DND-41 (cell line): ENCODE measurements around the gene F7.
"Not testable (repeated sequence)": the region's sequence is repeated elsewhere in the genome, so short reads cannot be mapped to it uniquely, and the experiment has no call there.

ENCODE experiments used
- ATAC-seq: fragments of 200-7000 bp; cut with Tn5 transposase; 3 replicates; pipeline ENCODE4 v1.9.1; 2021; ENCODE audit warnings: low read depth; ENCODE audit not compliant: insufficient read depth
- DNase-seq: peaks from one replicate; pipeline ENCODE4 v3.0.0-alpha.2; 2020
- H2AFZ ChIP-seq: 2 replicates; pipeline ENCODE4 v1.6.0; 2012; ENCODE audit warnings: low read depth, low read length
- H3K27ac ChIP-seq: 2 replicates; pipeline ENCODE4 v1.5.1; 2012; ENCODE audit warnings: low read length, inconsistent platforms
- H3K27me3 ChIP-seq: fragments of 200-600 bp; sonication (generic); 2 replicates; pipeline ENCODE4 v1.6.0; 2012; ENCODE audit warnings: low read length, mild to moderate bottlenecking, inconsistent platforms; ENCODE audit not compliant: insufficient read depth, poor library complexity
- H3K36me3 ChIP-seq: 2 replicates; pipeline ENCODE4 v1.5.1; 2012; ENCODE audit warnings: low read length, inconsistent platforms; ENCODE audit not compliant: insufficient read depth
- H3K4me1 ChIP-seq: 2 replicates; pipeline ENCODE4 v1.5.1; 2012; ENCODE audit warnings: mild to moderate bottlenecking, low read length; ENCODE audit not compliant: insufficient read depth
- H3K4me2 ChIP-seq: 2 replicates; pipeline ENCODE4 v1.6.0; 2012; ENCODE audit warnings: mild to moderate bottlenecking, moderate library complexity, low read length, inconsistent platforms; ENCODE audit not compliant: insufficient read depth
- H3K4me3 ChIP-seq, 2 experiments: fragments of 200-600 bp in 1 of 2; shearing (Covaris generic) in 1 of 2; 2 replicates each; pipeline ENCODE4 v1.5.1; 2012 to 2016; ENCODE audit warnings: inconsistent platforms in 2 of 2, low read length in 2 of 2, mild to moderate bottlenecking in 2 of 2, low read depth in 1 of 2, moderate library complexity in 1 of 2
- H3K79me2 ChIP-seq: 2 replicates; pipeline ENCODE4 v1.6.0; 2012; ENCODE audit warnings: low read length, inconsistent platforms; ENCODE audit not compliant: insufficient read depth
- H3K9ac ChIP-seq: 2 replicates; pipeline ENCODE4 v1.6.0; 2012; ENCODE audit warnings: low read depth, mild to moderate bottlenecking, inconsistent platforms, low read length, moderate library complexity
- H3K9me3 ChIP-seq: 2 replicates; pipeline ENCODE4 v1.5.1; 2012; ENCODE audit warnings: low read length, moderate library complexity, mild to moderate bottlenecking, inconsistent platforms; ENCODE audit not compliant: insufficient read depth, severe bottlenecking
- H4K20me1 ChIP-seq: 2 replicates; pipeline ENCODE4 v1.6.0; 2012; ENCODE audit warnings: low read length; ENCODE audit not compliant: insufficient read depth
- CTCF ChIP-seq: IDR thresholded peaks from 2 replicates; pipeline ENCODE4 v1.5.1; 2012; ENCODE audit warnings: borderline replicate concordance, low read length, moderate library complexity, mild to moderate bottlenecking; ENCODE audit not compliant: poor library complexity, severe bottlenecking; ENCODE audit errors: extremely low read depth
- EZH2 ChIP-seq: IDR thresholded peaks from 3 replicates; pipeline ENCODE4 v1.6.1; 2012; ENCODE audit warnings: borderline replicate concordance, low read depth, mild to moderate bottlenecking, moderate library complexity, low read length, inconsistent platforms; ENCODE audit not compliant: severe bottlenecking

Gene F7

GRCh38 chr13:113077953-113078901, 27.4 kb upstream of the F7 start:
- Histone ChIP-seq H3K4me3 (no peak overlapping the region), H3K9me3 (no peaks in the 10 kb centered on the region), H3K4me2 (no peak overlapping the region), H3K4me1 (no peaks in the 10 kb centered on the region), H3K9ac (no peak overlapping the region), H3K27me3 (no peaks in the 10 kb centered on the region), H3K36me3 (no peaks in the 10 kb centered on the region), H3K79me2 (no peaks in the 10 kb centered on the region), H4K20me1 (no peaks in the 10 kb centered on the region), H2AFZ (no peak overlapping the region), H3K27ac (no peak overlapping the region)
- DNase-seq (no peak), ATAC-seq (no peak)
- TF ChIP-seq EZH2, result no peak
- no peak for TF ChIP-seq CTCF

- no peak for ATAC-seq
These were observed 26.4 kb upstream of the F7 start for GRCh38 chr13:113078902-113079780.

GRCh38 chr13:113079781-113080080, 25.9 kb upstream of the F7 start:
- not testable (repeated sequence) for H4K20me1 ChIP-seq, H2AFZ ChIP-seq, DNase-seq, H3K4me2 ChIP-seq, H3K79me2 ChIP-seq, H3K27ac ChIP-seq, H3K4me3 ChIP-seq, H3K9ac ChIP-seq, ATAC-seq, H3K9me3 ChIP-seq, H3K4me1 ChIP-seq, H3K36me3 ChIP-seq, H3K27me3 ChIP-seq

More at GRCh38 chr13:113078902-113079780, 26.4 kb upstream of the F7 start:
- H4K20me1 ChIP-seq, result no peaks in the 10 kb centered on the region
- H3K4me2 ChIP-seq, result no peak overlapping the region
- TF ChIP-seq CTCF (no peak), EZH2 (no peak)
- no peaks in the 10 kb centered on the region for H3K79me2 ChIP-seq
- no peak overlapping the region for H3K9ac ChIP-seq
- H3K36me3 ChIP-seq, result no peaks in the 10 kb centered on the region
- H3K27me3 ChIP-seq, result no peaks in the 10 kb centered on the region
- H3K27ac ChIP-seq, result no peak overlapping the region
- no peak overlapping the region for H3K4me3 ChIP-seq
- no peaks in the 10 kb centered on the region for H3K9me3 ChIP-seq
- H2AFZ ChIP-seq, result no peak overlapping the region
- DNase-seq, result no peak
- no peaks in the 10 kb centered on the region for H3K4me1 ChIP-seq

GRCh38 chr13:113080361-113080831, 25.2 kb upstream of the F7 start:
- Histone ChIP-seq H3K27ac (no peak overlapping the region), H3K9me3 (peaks cover 8% of the 10 kb centered on the region), H2AFZ (no peak overlapping the region), H3K9ac (no peak overlapping the region), H3K36me3 (no peaks in the 10 kb centered on the region), H3K79me2 (no peaks in the 10 kb centered on the region), H3K4me3 (no peak overlapping the region), H4K20me1 (no peaks in the 10 kb centered on the region), H3K27me3 (no peaks in the 10 kb centered on the region), H3K4me2 (no peak overlapping the region), H3K4me1 (no peaks in the 10 kb centered on the region)
- ATAC-seq (no peak; the same call in 2 of the 3 replicates), DNase-seq (no peak)
- TF ChIP-seq EZH2 (no peak), CTCF (no peak)
